HUES48 (cell line): ENCODE results near the gene CYSRT1.

Source experiments
- H3K27ac ChIP-seq: one replicate; pipeline ENCODE4 v1.7.0; 2013; ENCODE audit warnings: low read depth, low read length, inconsistent platforms
- H3K27me3 ChIP-seq: 2 replicates; pipeline ENCODE4 v1.6.1; 2013; ENCODE audit warnings: mild to moderate bottlenecking, low read length; ENCODE audit not compliant: control insufficient read depth, insufficient read depth
- H3K36me3 ChIP-seq: 2 replicates; pipeline ENCODE4 v1.6.1; 2013; ENCODE audit warnings: low read length; ENCODE audit not compliant: control insufficient read depth, insufficient read depth
- H3K4me1 ChIP-seq: 2 replicates; pipeline ENCODE4 v1.6.1; 2013; ENCODE audit warnings: mild to moderate bottlenecking, low read length; ENCODE audit not compliant: control insufficient read depth, insufficient read depth
- H3K4me3 ChIP-seq: 2 replicates; pipeline ENCODE4 v1.5.1; 2013; ENCODE audit warnings: mild to moderate bottlenecking, low read depth, low read length
- H3K9ac ChIP-seq: 2 replicates; pipeline ENCODE4 v1.6.1; 2013; ENCODE audit warnings: mild to moderate bottlenecking, low read depth, low read length, moderate library complexity
- H3K9me3 ChIP-seq: 2 replicates; pipeline ENCODE4 v1.6.1; 2013; ENCODE audit warnings: low read length; ENCODE audit not compliant: control insufficient read depth, insufficient read depth

The CYSRT1 gene

GRCh38 chr9:137221095-137221505, 3.9 kb upstream of the CYSRT1 start:
- H3K27ac ChIP-seq = no peak overlapping the region
- H3K9ac ChIP-seq = no peak overlapping the region
- peaks cover 6% of the 10 kb centered on the region for H3K36me3 ChIP-seq
- no peak overlapping the region; the same call in 1 of the 2 replicates for H3K4me3 ChIP-seq
- H3K9me3 ChIP-seq = no peaks in the 10 kb centered on the region
- peaks cover 3% of the 10 kb centered on the region; the same call in 1 of the 2 replicates for H3K4me1 ChIP-seq
- peaks cover 5% of the 10 kb centered on the region for H3K27me3 ChIP-seq

- H3K4me1 ChIP-seq = peaks cover 3% of the 10 kb centered on the region; the same call in 1 of the 2 replicates
- H3K27ac ChIP-seq = no peak overlapping the region
- H3K4me3 ChIP-seq = peak overlapping the region; percentile 55
- no peak overlapping the region; the same call in 1 of the 2 replicates for H3K9ac ChIP-seq
- H3K36me3 ChIP-seq = peaks cover 1% of the 10 kb centered on the region; the same call in 1 of the 2 replicates
- H3K9me3 ChIP-seq = no peaks in the 10 kb centered on the region
- H3K27me3 ChIP-seq = peaks cover 5% of the 10 kb centered on the region
Measured at GRCh38 chr9:137221506-137222111, 3.4 kb upstream of the CYSRT1 start.

- Histone ChIP-seq H3K27ac (no peak within 1 kb of the TSS), H3K4me3 (peak within 1 kb of the TSS; percentile 94), H3K9ac (no peak within 1 kb of the TSS; the same call in 1 of the 2 replicates), H3K27me3 (peaks cover 5% of the 10 kb centered on the region), H3K4me1 (peaks cover 3% of the 10 kb centered on the region; the same call in 1 of the 2 replicates), H3K9me3 (no peaks in the 10 kb centered on the region), H3K36me3 (no peaks in the 10 kb centered on the region; the same call in 1 of the 2 replicates)
Measured at GRCh38 chr9:137222190-137223077, 2.5 kb upstream of the CYSRT1 start, which contains the start of gene RNF208. RNF208 (minus strand) TSS chr9:137222240; CDS start chr9:137221212, 1,028 bp downstream.

- Histone ChIP-seq H3K4me3 (peak overlapping the region; percentile 94), H3K9me3 (no peaks in the 10 kb centered on the region), H3K4me1 (peaks cover 3% of the 10 kb centered on the region; the same call in 1 of the 2 replicates), H3K27ac (peak overlapping the region; percentile 83), H3K36me3 (no peaks in the 10 kb centered on the region; the same call in 1 of the 2 replicates), H3K27me3 (peaks cover 5% of the 10 kb centered on the region), H3K9ac (peak overlapping the region; percentile 70)
Measured at GRCh38 chr9:137223078-137223970, 1.6 kb upstream of the CYSRT1 start.

GRCh38 chr9:137225699-137226331, 841 bp downstream of the CYSRT1 start:
- peaks cover 5% of the 10 kb centered on the region for H3K27me3 ChIP-seq
- no peaks in the 10 kb centered on the region for H3K36me3 ChIP-seq
- no peak overlapping the region for H3K4me3 ChIP-seq
- no peak overlapping the region for H3K27ac ChIP-seq
- H3K9ac ChIP-seq = no peak overlapping the region
- no peaks in the 10 kb centered on the region for H3K9me3 ChIP-seq
- peaks cover 3% of the 10 kb centered on the region; the same call in 1 of the 2 replicates for H3K4me1 ChIP-seq

GRCh38 chr9:137226338-137227053, 1.5 kb downstream of the CYSRT1 start:
- H3K4me1 ChIP-seq = peaks cover 3% of the 10 kb centered on the region; the same call in 1 of the 2 replicates
- H3K27ac ChIP-seq = no peak overlapping the region

GRCh38 chr9:137227054-137227852, 2.3 kb downstream of the CYSRT1 start, which contains the start of gene RNF224:
RNF224 (plus strand) TSS chr9:137227502; CDS start chr9:137228336, 834 bp downstream.
- Histone ChIP-seq H3K27me3 (peaks cover 5% of the 10 kb centered on the region), H3K4me3 (no peak within 1 kb of the TSS), H3K27ac (no peak within 1 kb of the TSS), H3K4me1 (peaks cover 3% of the 10 kb centered on the region; the same call in 1 of the 2 replicates), H3K36me3 (no peaks in the 10 kb centered on the region), H3K9me3 (no peaks in the 10 kb centered on the region), H3K9ac (no peak within 1 kb of the TSS)

More at GRCh38 chr9:137226338-137227053, 1.5 kb downstream of the CYSRT1 start:
- Histone ChIP-seq H3K9ac (no peak overlapping the region), H3K4me3 (no peak overlapping the region), H3K9me3 (no peaks in the 10 kb centered on the region), H3K27me3 (peaks cover 5% of the 10 kb centered on the region), H3K36me3 (no peaks in the 10 kb centered on the region)

- Histone ChIP-seq H3K27me3 (no peaks in the 10 kb centered on the region), H3K4me3 (no peak overlapping the region), H3K9ac (no peak overlapping the region), H3K27ac (no peak overlapping the region), H3K36me3 (no peaks in the 10 kb centered on the region), H3K9me3 (no peaks in the 10 kb centered on the region), H3K4me1 (peaks cover 3% of the 10 kb centered on the region; the same call in 1 of the 2 replicates)
Measured at GRCh38 chr9:137227853-137228505, 3.0 kb downstream of the CYSRT1 start.
